OCI-LY3 (cell line): ENCODE measurements around the gene KLHDC4.

ENCODE experiments used
- EZH2phosphoT487 ChIP-seq: fragments of 200-600 bp; shearing (Covaris generic); IDR thresholded peaks from 2 replicates; pipeline ENCODE4 v1.6.1; 2018; ENCODE audit warnings: antibody characterized with exemption, mixed run types, low read depth
- TF ChIP-seq, protein P1 (sequence below): fragments of 200-600, 300-600 bp; sonication (generic); IDR thresholded peaks from 2 replicates; pipeline ENCODE4 v1.5.1; 2014; ENCODE audit warnings: antibody characterized with exemption, low read length, low read depth

- TF ChIP-seq, protein P1, sequence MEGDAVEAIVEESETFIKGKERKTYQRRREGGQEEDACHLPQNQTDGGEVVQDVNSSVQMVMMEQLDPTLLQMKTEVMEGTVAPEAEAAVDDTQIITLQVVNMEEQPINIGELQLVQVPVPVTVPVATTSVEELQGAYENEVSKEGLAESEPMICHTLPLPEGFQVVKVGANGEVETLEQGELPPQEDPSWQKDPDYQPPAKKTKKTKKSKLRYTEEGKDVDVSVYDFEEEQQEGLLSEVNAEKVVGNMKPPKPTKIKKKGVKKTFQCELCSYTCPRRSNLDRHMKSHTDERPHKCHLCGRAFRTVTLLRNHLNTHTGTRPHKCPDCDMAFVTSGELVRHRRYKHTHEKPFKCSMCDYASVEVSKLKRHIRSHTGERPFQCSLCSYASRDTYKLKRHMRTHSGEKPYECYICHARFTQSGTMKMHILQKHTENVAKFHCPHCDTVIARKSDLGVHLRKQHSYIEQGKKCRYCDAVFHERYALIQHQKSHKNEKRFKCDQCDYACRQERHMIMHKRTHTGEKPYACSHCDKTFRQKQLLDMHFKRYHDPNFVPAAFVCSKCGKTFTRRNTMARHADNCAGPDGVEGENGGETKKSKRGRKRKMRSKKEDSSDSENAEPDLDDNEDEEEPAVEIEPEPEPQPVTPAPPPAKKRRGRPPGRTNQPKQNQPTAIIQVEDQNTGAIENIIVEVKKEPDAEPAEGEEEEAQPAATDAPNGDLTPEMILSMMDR, result no peak; the same call in 1 of the 2 replicates
- TF ChIP-seq EZH2phosphoT487, result no peak
Observed at GRCh38 chr16:87697792-87698191, 68.0 kb downstream of the KLHDC4 start.
